GM12874 (cell line): ENCODE results near the gene GPR65.

ENCODE experiments used
- CTCF ChIP-seq: IDR thresholded peaks from 2 replicates; pipeline ENCODE4 v1.5.1; 2011; ENCODE audit warnings: low read depth, mild to moderate bottlenecking, control low read depth, low read length, moderate library complexity; ENCODE audit not compliant: insufficient read depth

GPR65 gene

GRCh38 chr14:88043529-88044443 is 38.9 kb downstream of the GPR65 start:
- TF ChIP-seq CTCF = no peak

- TF ChIP-seq CTCF = no peak
Measured at GRCh38 chr14:88044444-88044758, 39.5 kb downstream of the GPR65 start.

- TF ChIP-seq CTCF = no peak
Measured at GRCh38 chr14:88044776-88045446, 40.0 kb downstream of the GPR65 start.

- TF ChIP-seq CTCF = no peak
Measured at GRCh38 chr14:88045705-88046104, 40.8 kb downstream of the GPR65 start.

GRCh38 chr14:88048351-88048750 is 43.4 kb downstream of the GPR65 start:
- no peak for TF ChIP-seq CTCF

GRCh38 chr14:88049266-88049665 is 44.3 kb downstream of the GPR65 start:
- TF ChIP-seq CTCF = no peak

GRCh38 chr14:88049936-88050335 is 45.0 kb downstream of the GPR65 start:
- no peak for TF ChIP-seq CTCF
